Activated CD8-positive, alpha-beta memory T cell treated with anti-CD3 and anti-CD28 coated beads, Interleukin-2, amount 10 ng/mL, durations not matched to agents 7 days and 5 days (primary cell): ENCODE results near the gene SLC2A4RG. TPM values are rescaled to one million over a fixed set of nuclear protein-coding genes. Genes with fewer than 3 reads are reported as not detected.

Experiments used
- ATAC-seq: fragments of 150-1000 bp; cut with Tn5 transposase; one replicate; pipeline ENCODE4 v1.10.0; 2021; ENCODE audit warnings: moderate library complexity
- CTCF ChIA-PET: fragments of 350-600 bp; sonication (Branson Sonifier 250); formaldehyde crosslinking; loops from one replicate; lab custom pipeline; 2021; ENCODE audit warnings: antibody characterized with exemption; lab: Charles Lee
- DNase-seq: peaks from one replicate; pipeline ENCODE4 v3.0.0-alpha.2; 2020
- H3K27ac Mint-ChIP-seq: one replicate; pipeline ENCODE4 v1.8.0; 2021; ENCODE audit warnings: mild to moderate bottlenecking, mixed read lengths
- H3K27me3 Mint-ChIP-seq: one replicate; pipeline ENCODE4 v1.8.0; 2021; ENCODE audit warnings: mixed read lengths
- H3K36me3 Mint-ChIP-seq: one replicate; pipeline ENCODE4 v1.8.0; 2021; ENCODE audit warnings: mild to moderate bottlenecking, mixed read lengths
- H3K4me1 Mint-ChIP-seq: one replicate; pipeline ENCODE4 v1.8.0; 2021; ENCODE audit warnings: mixed read lengths
- H3K4me3 Mint-ChIP-seq: one replicate; pipeline ENCODE4 v1.8.0; 2021; ENCODE audit warnings: mild to moderate bottlenecking, moderate library complexity, mixed read lengths
- H3K9me3 Mint-ChIP-seq: one replicate; pipeline ENCODE4 v1.8.0; 2022; ENCODE audit warnings: low read depth, mixed read lengths
- total RNA-seq, 2 experiments: library from RNA; stranded (reverse); gene quantifications; one replicate each; pipeline ENCODE4 v1.2.3, GENCODE V29; 2021

SLC2A4RG gene
- total RNA-seq, 2 experiments from 2014 or later, result 69.9 to 111 TPM

- CTCF ChIA-PET, result interaction anchor here (0.9 to 3.0 kb wide), 7 partner anchors 10 to 93 kb away, joined by 3 to 18 read pairs (median 6); partner anchors contain the start of genes ARFRP1, LIME1, RTEL1 and SLC2A4RG
- Mint-ChIP-seq H3K27me3 (no peaks in the 10 kb centered on the region), H3K27ac (peak overlapping the region; percentile 93), H3K36me3 (no peaks in the 10 kb centered on the region), H3K4me1 (peaks cover 25% of the 10 kb centered on the region), H3K4me3 (peak overlapping the region; percentile 62), H3K9me3 (no peaks in the 10 kb centered on the region)
- DNase-seq (peak; percentile 68), ATAC-seq (peak; percentile 46)
Measured at GRCh38 chr20:63751471-63752271, 12.1 kb downstream of the SLC2A4RG start.

- Mint-ChIP-seq H3K27me3 (no peaks in the 10 kb centered on the region), H3K9me3 (no peaks in the 10 kb centered on the region), H3K36me3 (no peaks in the 10 kb centered on the region), H3K4me3 (no peak overlapping the region), H3K4me1 (peaks cover 30% of the 10 kb centered on the region), H3K27ac (no peak overlapping the region)
- ATAC-seq, result no peak
- CTCF ChIA-PET, result interaction anchor here (0.5 to 1.0 kb wide), 3 partner anchors 33 to 94 kb away, joined by 3 to 5 read pairs (median 3); partner anchors contain the start of gene RTEL1
- DNase-seq, result no peak
Measured at GRCh38 chr20:63752411-63753101, 13.0 kb downstream of the SLC2A4RG start.

DNA sequence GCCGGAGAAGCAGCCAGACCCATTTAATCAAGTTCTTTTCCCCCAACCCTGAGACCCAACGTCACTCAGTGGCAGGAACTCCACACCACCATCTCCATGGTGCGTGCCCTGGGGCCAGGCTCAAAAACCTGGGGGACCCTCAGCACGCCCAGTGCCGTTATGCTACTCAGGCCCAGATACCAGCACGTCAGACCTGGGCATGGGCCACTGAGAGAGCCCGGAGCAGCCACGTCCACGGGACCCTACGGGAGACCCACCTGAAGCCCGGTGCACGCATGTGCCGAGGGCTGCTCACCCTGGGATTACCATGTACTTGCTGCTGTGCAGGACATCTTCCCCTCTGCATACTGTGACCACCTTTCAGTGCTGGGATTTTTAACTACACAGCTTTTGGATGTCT lies 13.8 kb downstream of the SLC2A4RG start:
- no peaks in the 10 kb centered on the region for H3K36me3 Mint-ChIP-seq
- H3K9me3 Mint-ChIP-seq, result no peaks in the 10 kb centered on the region
- CTCF ChIA-PET, result interaction anchor here (0.5 kb wide), 1 partner anchor 41 kb away, joined by 3 read pairs; no protein-coding TSS in a partner anchor
- ATAC-seq (no peak), DNase-seq (no peak)
- no peak overlapping the region for H3K27ac Mint-ChIP-seq
- peaks cover 30% of the 10 kb centered on the region for H3K4me1 Mint-ChIP-seq
- peaks cover 3% of the 10 kb centered on the region for H3K27me3 Mint-ChIP-seq
- H3K4me3 Mint-ChIP-seq, result no peak overlapping the region

- ATAC-seq, result no peak
- DNase-seq, result no peak
- no peaks in the 10 kb centered on the region for H3K9me3 Mint-ChIP-seq
- peaks cover 5% of the 10 kb centered on the region for H3K27me3 Mint-ChIP-seq
- H3K27ac Mint-ChIP-seq, result no peak overlapping the region
- CTCF ChIA-PET, result no interaction called here
- H3K4me1 Mint-ChIP-seq, result peaks cover 30% of the 10 kb centered on the region
- no peaks in the 10 kb centered on the region for H3K36me3 Mint-ChIP-seq
- H3K4me3 Mint-ChIP-seq, result no peak overlapping the region
Measured at GRCh38 chr20:63754008-63754407, 14.4 kb downstream of the SLC2A4RG start.

GRCh38 chr20:63755933-63756647 lies 16.5 kb downstream of the SLC2A4RG start:
- CTCF ChIA-PET, result interaction anchor here (0.6 to 1.6 kb wide), 3 partner anchors 23 to 30 kb away, joined by 4 read pairs; no protein-coding TSS in a partner anchor
- no peak for DNase-seq
- peaks cover 18% of the 10 kb centered on the region for H3K4me1 Mint-ChIP-seq
- H3K4me3 Mint-ChIP-seq, result no peak overlapping the region
- H3K27me3 Mint-ChIP-seq, result peaks cover 6% of the 10 kb centered on the region
- H3K9me3 Mint-ChIP-seq, result no peaks in the 10 kb centered on the region
- H3K36me3 Mint-ChIP-seq, result no peaks in the 10 kb centered on the region
- no peak overlapping the region for H3K27ac Mint-ChIP-seq
- no peak for ATAC-seq

GRCh38 chr20:63756648-63756991 lies 17.0 kb downstream of the SLC2A4RG start:
- CTCF ChIA-PET, result interaction anchor here (0.6 to 1.6 kb wide), 2 partner anchors 23 to 29 kb away, joined by 4 read pairs; no protein-coding TSS in a partner anchor
- Mint-ChIP-seq H3K4me3 (no peak overlapping the region), H3K27ac (no peak overlapping the region), H3K9me3 (no peaks in the 10 kb centered on the region), H3K4me1 (peaks cover 15% of the 10 kb centered on the region), H3K36me3 (no peaks in the 10 kb centered on the region), H3K27me3 (peaks cover 7% of the 10 kb centered on the region)
- DNase-seq, result peak; percentile 73
- ATAC-seq, result peak; percentile 58

GRCh38 chr20:63758152-63758551 lies 18.6 kb downstream of the SLC2A4RG start:
- H3K27me3 Mint-ChIP-seq, result peaks cover 16% of the 10 kb centered on the region
- ATAC-seq (no peak), DNase-seq (no peak)
- H3K4me3 Mint-ChIP-seq, result no peak overlapping the region
- H3K27ac Mint-ChIP-seq, result no peak overlapping the region
- CTCF ChIA-PET, result interaction anchor here (0.7 kb wide), 1 partner anchor 17 kb away, joined by 3 read pairs; no protein-coding TSS in a partner anchor
- H3K4me1 Mint-ChIP-seq, result peaks cover 12% of the 10 kb centered on the region
- no peaks in the 10 kb centered on the region for H3K36me3 Mint-ChIP-seq
- H3K9me3 Mint-ChIP-seq, result no peaks in the 10 kb centered on the region

GRCh38 chr20:63759377-63759901 lies 19.9 kb downstream of the SLC2A4RG start:
- no peak overlapping the region for H3K27ac Mint-ChIP-seq
- H3K9me3 Mint-ChIP-seq, result no peaks in the 10 kb centered on the region
- peaks cover 21% of the 10 kb centered on the region for H3K27me3 Mint-ChIP-seq
- H3K36me3 Mint-ChIP-seq, result no peaks in the 10 kb centered on the region
- no peak overlapping the region for H3K4me3 Mint-ChIP-seq
- peaks cover 12% of the 10 kb centered on the region for H3K4me1 Mint-ChIP-seq
- DNase-seq (no peak), ATAC-seq (no peak)
- CTCF ChIA-PET, result no interaction called here

- CTCF ChIA-PET, result interaction anchor here (0.6 kb wide), 1 partner anchor 148 kb away, joined by 3 read pairs; no protein-coding TSS in a partner anchor
- H3K4me1 Mint-ChIP-seq, result no peaks in the 10 kb centered on the region
- H3K4me3 Mint-ChIP-seq, result no peak overlapping the region
- H3K27me3 Mint-ChIP-seq, result peaks cover 14% of the 10 kb centered on the region
- no peaks in the 10 kb centered on the region for H3K36me3 Mint-ChIP-seq
- DNase-seq, result no peak
- H3K27ac Mint-ChIP-seq, result no peak overlapping the region
- no peak for ATAC-seq
- H3K9me3 Mint-ChIP-seq, result no peaks in the 10 kb centered on the region
Measured at GRCh38 chr20:63765082-63765873, 25.7 kb downstream of the SLC2A4RG start.

DNA sequence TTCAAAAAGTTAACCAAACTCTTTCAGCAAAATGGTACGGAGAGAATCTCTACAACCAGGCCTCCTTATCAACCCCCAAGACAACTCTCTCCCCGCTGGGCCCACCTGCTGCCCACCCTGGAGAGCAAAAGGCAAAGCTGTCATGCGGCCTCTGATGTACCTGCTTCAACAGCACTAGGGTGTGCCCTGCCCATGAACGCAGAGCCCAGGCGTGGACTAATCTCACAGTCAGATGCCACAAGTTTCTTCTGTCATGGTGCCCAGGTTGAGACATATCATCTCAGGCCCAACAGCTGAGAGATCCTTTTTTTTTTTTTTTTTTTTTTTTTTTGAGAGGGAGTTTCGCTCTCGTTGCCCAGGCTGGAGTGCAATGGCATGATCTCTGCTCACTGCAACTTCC lies 26.3 kb downstream of the SLC2A4RG start:
- DNase-seq (no peak), ATAC-seq (no peak)
- Mint-ChIP-seq H3K9me3 (no peaks in the 10 kb centered on the region), H3K27me3 (peaks cover 14% of the 10 kb centered on the region), H3K36me3 (no peaks in the 10 kb centered on the region), H3K4me1 (no peaks in the 10 kb centered on the region), H3K27ac (no peak overlapping the region), H3K4me3 (no peak overlapping the region)
- CTCF ChIA-PET, result no interaction called here

DNA sequence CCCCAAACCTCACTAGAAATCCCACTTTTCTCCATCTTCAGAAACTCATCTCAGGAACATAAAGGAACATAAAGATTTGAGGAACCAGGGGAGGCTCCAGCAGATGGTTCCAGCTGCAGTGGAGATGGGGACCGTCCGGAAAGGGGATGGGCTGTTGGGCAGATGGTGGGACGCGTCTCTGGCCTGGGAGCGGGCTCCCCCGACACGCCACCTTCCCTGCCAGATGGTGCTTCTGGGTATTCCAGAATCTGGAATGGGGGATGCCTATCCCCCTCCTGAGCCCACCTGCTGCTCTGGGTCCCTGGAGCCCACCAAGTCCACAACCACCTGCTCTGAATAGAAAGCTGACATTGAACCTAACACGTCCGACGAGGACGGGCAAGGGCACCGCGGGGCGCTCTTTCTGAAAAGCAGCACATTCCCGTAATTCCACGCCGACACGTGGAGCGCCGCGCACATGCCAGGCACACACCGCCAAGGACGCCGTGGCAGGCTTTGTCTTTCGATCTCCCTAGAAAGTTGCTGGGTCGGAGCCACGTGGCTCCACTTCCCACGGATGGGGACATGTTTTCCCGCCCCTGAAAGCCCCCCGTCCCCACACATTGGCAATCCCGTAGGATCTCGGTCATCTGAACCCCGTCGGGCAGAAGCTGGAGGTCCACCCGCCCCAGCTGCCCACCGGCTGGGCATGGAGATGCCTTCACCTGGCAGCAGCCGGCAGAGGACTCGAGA lies 27.3 kb downstream of the SLC2A4RG start:
- no peak overlapping the region for H3K27ac Mint-ChIP-seq
- H3K27me3 Mint-ChIP-seq, result peaks cover 11% of the 10 kb centered on the region
- no peaks in the 10 kb centered on the region for H3K4me1 Mint-ChIP-seq
- ATAC-seq (no peak), DNase-seq (no peak)
- CTCF ChIA-PET, result interaction anchor here (1.5 kb wide), 1 partner anchor 19 kb away, joined by 4 read pairs; no protein-coding TSS in a partner anchor
- no peaks in the 10 kb centered on the region for H3K36me3 Mint-ChIP-seq
- H3K9me3 Mint-ChIP-seq, result no peaks in the 10 kb centered on the region
- no peak overlapping the region for H3K4me3 Mint-ChIP-seq

DNA sequence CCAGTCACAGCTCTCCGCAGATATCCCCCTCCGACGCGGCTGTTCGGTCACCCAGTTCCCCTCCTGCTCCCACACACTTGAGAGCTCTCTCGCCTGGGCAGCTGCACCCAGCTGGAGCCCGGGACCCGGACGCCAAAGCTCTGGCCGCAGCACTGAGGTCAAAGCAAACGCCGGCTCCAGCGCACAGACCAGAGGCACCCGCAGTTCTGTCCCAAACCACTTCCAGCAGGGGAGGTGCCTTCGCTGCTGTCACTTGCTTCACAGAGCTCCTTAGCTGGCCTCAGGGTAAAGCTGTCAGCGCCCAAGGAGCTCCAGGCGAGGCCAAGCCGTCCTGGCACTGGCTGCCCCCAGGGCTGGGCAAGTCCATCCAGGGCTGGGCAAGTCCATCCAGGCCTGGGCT lies 27.9 kb downstream of the SLC2A4RG start:
- DNase-seq (no peak), ATAC-seq (no peak)
- H3K4me3 Mint-ChIP-seq, result no peak overlapping the region
- H3K4me1 Mint-ChIP-seq, result no peaks in the 10 kb centered on the region
- H3K27me3 Mint-ChIP-seq, result peaks cover 10% of the 10 kb centered on the region
- CTCF ChIA-PET, result interaction anchor here (1.5 kb wide), 1 partner anchor 18 kb away, joined by 4 read pairs; no protein-coding TSS in a partner anchor
- H3K9me3 Mint-ChIP-seq, result no peaks in the 10 kb centered on the region
- H3K27ac Mint-ChIP-seq, result no peak overlapping the region
- no peaks in the 10 kb centered on the region for H3K36me3 Mint-ChIP-seq
